ENCODE measurements around the gene FOXL2. TPM values are rescaled to one million over a fixed set of nuclear protein-coding genes. Genes with fewer than 3 reads are reported as not detected.

The FOXL2 gene
- total RNA-seq, 1 donor from 2014 or later, result not detected

DNA sequence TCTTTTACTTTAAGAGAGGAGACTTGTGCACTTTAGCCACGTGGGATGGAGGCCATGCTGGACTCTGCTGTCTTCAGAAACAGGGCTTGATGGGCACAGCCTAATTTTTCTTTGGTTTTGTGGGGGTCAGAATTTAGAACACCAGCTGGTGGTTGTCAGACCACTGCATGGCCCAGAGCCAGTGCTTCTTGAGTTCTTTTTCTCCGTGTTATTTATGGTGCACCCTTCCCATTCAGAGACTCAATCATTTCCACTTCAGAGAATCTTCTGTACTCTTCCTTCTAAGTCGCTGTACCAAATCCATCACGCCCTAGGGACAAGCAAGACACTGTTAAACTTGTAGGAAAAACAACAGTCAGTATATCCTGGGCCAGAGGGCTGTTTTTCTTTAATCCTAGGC lies 39.0 kb upstream of the FOXL2 start:
- Mint-ChIP-seq H3K27me3 (ENCODE audit: insufficient read depth, low read depth) (no peaks in the 10 kb centered on the region), H3K27ac (no peak overlapping the region), H3K4me3 (no peak overlapping the region), H3K9me3 (no peaks in the 10 kb centered on the region), H3K36me3 (no peaks in the 10 kb centered on the region), H3K4me1 (peaks cover 11% of the 10 kb centered on the region)
- no peak overlapping the region for H3K27ac ChIP-seq
- no peaks in the 10 kb centered on the region for H3F3A ChIP-seq (ENCODE audit: low read depth)
- H4K20me1 ChIP-seq (ENCODE audit: low read depth), result no peaks in the 10 kb centered on the region
- H3K9ac ChIP-seq, result no peak overlapping the region
- no peaks in the 10 kb centered on the region for H3K9me3 ChIP-seq (ENCODE audit: low read depth)
- no peaks in the 10 kb centered on the region for H3K36me3 ChIP-seq
- no peaks in the 10 kb centered on the region for H3K79me2 ChIP-seq (ENCODE audit: low read depth)
- H3K27me3 ChIP-seq, result peaks cover 9% of the 10 kb centered on the region
- peak overlapping the region; percentile 23 for H3K4me2 ChIP-seq
- no peak overlapping the region for H3K4me3 ChIP-seq
- H3K4me1 ChIP-seq, result peaks cover 15% of the 10 kb centered on the region
- DNase-seq (ENCODE audit: low spot score), result peak; percentile 48
- TF ChIP-seq, protein P1, sequence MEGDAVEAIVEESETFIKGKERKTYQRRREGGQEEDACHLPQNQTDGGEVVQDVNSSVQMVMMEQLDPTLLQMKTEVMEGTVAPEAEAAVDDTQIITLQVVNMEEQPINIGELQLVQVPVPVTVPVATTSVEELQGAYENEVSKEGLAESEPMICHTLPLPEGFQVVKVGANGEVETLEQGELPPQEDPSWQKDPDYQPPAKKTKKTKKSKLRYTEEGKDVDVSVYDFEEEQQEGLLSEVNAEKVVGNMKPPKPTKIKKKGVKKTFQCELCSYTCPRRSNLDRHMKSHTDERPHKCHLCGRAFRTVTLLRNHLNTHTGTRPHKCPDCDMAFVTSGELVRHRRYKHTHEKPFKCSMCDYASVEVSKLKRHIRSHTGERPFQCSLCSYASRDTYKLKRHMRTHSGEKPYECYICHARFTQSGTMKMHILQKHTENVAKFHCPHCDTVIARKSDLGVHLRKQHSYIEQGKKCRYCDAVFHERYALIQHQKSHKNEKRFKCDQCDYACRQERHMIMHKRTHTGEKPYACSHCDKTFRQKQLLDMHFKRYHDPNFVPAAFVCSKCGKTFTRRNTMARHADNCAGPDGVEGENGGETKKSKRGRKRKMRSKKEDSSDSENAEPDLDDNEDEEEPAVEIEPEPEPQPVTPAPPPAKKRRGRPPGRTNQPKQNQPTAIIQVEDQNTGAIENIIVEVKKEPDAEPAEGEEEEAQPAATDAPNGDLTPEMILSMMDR (IDR thresholded peaks at IDR 0.05), result no peak
- H2AFZ ChIP-seq (replicated peaks), result no peak overlapping the region

- peaks cover 12% of the 10 kb centered on the region for H3K27me3 ChIP-seq
- Mint-ChIP-seq H3K9me3 (no peaks in the 10 kb centered on the region), H3K36me3 (no peaks in the 10 kb centered on the region), H3K27ac (no peak overlapping the region), H3K27me3 (ENCODE audit: insufficient read depth, low read depth) (no peaks in the 10 kb centered on the region), H3K4me1 (peaks cover 11% of the 10 kb centered on the region), H3K4me3 (no peak overlapping the region)
- H3K4me2 ChIP-seq, result no peak overlapping the region
- TF ChIP-seq, protein P1 (IDR thresholded peaks at IDR 0.05), result no peak
- TF ChIP-seq EZH2phosphoT487 (IDR thresholded peaks at IDR 0.05), result no peak
- TF ChIP-seq EZH2 (IDR thresholded peaks at IDR 0.05), result no peak
- no peaks in the 10 kb centered on the region for H4K20me1 ChIP-seq (ENCODE audit: low read depth)
- no peak overlapping the region for H3K27ac ChIP-seq
- H3K9ac ChIP-seq, result no peak overlapping the region
- H2AFZ ChIP-seq (replicated peaks), result no peak overlapping the region
- no peak for DNase-seq (ENCODE audit: low spot score)
- H3K9me3 ChIP-seq (ENCODE audit: low read depth), result no peaks in the 10 kb centered on the region
- peaks cover 15% of the 10 kb centered on the region for H3K4me1 ChIP-seq
- no peaks in the 10 kb centered on the region for H3K79me2 ChIP-seq (ENCODE audit: low read depth)
- no peaks in the 10 kb centered on the region for H3F3A ChIP-seq (ENCODE audit: low read depth)
- H3K36me3 ChIP-seq, result no peaks in the 10 kb centered on the region
- no peak overlapping the region for H3K4me3 ChIP-seq
Measured at GRCh38 chr3:138984816-138985215, 37.9 kb upstream of the FOXL2 start.

DNA sequence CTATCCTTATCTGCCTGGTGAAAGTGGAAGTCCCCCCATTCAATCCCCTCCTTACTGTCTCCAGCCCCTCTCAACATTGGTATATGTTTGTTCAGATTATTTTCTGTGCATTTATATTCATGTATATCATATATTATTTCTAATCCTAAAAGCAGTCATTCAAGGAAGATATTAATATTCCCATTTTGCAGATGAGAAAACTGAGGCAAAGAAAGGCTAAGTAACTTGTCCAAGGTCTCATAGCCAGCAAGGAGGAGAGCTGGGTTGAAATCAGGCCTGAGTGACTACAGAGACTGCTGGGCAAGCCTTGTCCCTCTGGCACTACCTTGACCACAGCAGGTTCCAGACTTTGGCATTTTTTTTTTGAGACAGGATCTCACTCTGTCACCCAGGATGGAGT lies 29.1 kb upstream of the FOXL2 start:
- Histone ChIP-seq H4K20me1 (ENCODE audit: low read depth) (no peaks in the 10 kb centered on the region), H3K4me1 (peaks cover 11% of the 10 kb centered on the region), H3K4me3 (no peak overlapping the region), H3K4me2 (no peak overlapping the region), H3K27ac (no peak overlapping the region), H3K27me3 (peaks cover 21% of the 10 kb centered on the region), H3K36me3 (no peaks in the 10 kb centered on the region), H3K79me2 (ENCODE audit: low read depth) (no peaks in the 10 kb centered on the region), H3F3A (ENCODE audit: low read depth) (no peaks in the 10 kb centered on the region), H3K9me3 (ENCODE audit: low read depth) (no peaks in the 10 kb centered on the region), H3K9ac (no peak overlapping the region), H2AFZ (replicated peaks) (no peak overlapping the region)
- no peak for DNase-seq (ENCODE audit: low spot score)
- peaks cover 5% of the 10 kb centered on the region for H3K4me1 Mint-ChIP-seq
- no peak for TF ChIP-seq EZH2 (IDR thresholded peaks at IDR 0.05)
- no peak for TF ChIP-seq EZH2phosphoT487 (IDR thresholded peaks at IDR 0.05)
- TF ChIP-seq, protein P1 (IDR thresholded peaks at IDR 0.05), result no peak
- H3K4me3 Mint-ChIP-seq, result no peak overlapping the region
- H3K27ac Mint-ChIP-seq, result no peak overlapping the region
- H3K36me3 Mint-ChIP-seq, result no peaks in the 10 kb centered on the region
- peaks cover 7% of the 10 kb centered on the region for H3K27me3 Mint-ChIP-seq (ENCODE audit: insufficient read depth, low read depth)
- no peaks in the 10 kb centered on the region for H3K9me3 Mint-ChIP-seq

Measured in neural progenitor cell (in vitro differentiated cells).